Measurements from ENCODE around the gene RNF151.

The RNF151 gene

DNA sequence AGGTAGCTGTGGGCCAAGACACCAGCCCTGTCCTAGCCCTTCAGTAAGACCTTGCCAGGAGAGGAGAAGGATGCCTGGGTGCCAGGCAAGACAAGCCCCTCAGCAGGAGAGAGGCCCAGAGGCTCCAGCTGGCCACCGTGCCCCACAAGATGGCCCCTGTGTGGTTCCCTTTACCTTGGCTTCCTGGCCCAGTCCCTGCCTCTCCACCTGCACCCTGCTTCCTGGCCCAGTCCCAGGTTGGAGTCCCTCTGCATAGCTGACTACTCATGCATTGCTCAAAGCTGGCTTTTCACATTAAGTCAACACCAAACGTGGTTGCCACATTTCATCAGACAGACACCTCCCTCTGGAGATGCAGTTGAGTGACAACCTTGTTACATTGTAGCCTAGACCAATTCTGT lies 27.1 kb downstream of the RNF151 start:
- DNase-seq = no peak

DNA sequence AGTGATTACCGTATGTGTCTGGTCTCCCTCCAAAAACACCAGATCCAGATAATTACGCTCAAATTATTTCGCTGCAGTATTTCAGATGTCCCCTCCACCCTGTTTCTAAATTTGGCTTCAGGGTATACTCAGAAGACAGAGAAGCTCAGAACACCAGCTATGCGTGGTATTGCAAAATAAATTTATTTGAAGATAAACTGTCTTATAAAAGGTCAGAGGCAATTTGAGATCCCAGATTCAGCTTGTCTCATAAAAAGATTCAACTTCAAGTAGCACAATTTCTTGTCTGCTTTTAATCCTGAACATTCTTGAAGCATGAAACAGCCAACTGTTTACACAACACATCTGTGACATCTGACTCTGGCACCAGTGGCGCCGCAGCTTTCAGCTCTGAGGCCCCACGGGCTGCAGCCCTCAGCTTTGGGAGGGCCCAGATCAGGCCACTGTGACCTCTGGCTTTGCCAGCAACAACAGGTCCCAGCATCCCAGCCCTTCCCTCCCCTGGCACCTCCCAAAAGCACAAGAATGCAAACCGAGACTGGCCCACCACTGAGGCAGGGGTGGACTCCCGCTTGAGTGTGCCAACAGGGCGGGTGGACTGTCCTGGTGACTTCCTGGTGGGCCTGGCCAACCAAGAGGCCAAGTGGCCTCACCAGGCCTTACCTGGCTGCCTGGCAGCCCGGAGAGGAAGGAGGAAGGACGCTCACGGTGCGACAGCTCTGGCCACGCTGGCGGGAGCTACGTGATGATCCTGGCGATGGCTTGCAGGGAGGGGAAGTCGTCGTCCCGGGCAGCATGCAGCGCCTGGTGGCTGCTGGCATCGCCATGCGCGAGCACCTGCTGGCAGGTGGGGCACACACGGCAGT lies 31.1 kb downstream of the RNF151 start:
- DNase-seq = no peak

DNA sequence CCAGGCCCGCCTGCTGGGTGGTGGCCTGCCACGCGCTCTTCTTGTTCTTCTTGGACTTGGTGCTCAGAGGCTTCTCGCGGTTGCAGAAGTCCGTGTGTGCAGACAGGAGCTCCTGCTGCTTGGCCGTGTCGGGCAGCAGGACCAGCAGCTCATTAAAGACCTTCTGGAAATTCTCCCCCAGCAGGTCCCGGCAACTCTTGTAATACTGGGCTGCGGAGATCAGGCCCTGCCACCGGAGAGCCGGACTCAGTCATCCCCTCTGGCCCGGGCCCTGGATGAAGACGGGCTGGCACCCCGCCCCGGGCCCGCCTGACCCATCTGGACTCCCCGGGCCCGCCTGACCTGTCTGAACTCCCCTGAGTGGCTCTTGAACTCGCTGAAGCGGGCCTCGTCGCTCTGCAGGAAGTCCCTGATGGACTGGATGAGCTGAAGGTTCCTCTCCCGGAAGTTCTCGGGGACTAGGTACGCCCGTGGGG lies 31.7 kb downstream of the RNF151 start:
- DNase-seq = no peak

DNA sequence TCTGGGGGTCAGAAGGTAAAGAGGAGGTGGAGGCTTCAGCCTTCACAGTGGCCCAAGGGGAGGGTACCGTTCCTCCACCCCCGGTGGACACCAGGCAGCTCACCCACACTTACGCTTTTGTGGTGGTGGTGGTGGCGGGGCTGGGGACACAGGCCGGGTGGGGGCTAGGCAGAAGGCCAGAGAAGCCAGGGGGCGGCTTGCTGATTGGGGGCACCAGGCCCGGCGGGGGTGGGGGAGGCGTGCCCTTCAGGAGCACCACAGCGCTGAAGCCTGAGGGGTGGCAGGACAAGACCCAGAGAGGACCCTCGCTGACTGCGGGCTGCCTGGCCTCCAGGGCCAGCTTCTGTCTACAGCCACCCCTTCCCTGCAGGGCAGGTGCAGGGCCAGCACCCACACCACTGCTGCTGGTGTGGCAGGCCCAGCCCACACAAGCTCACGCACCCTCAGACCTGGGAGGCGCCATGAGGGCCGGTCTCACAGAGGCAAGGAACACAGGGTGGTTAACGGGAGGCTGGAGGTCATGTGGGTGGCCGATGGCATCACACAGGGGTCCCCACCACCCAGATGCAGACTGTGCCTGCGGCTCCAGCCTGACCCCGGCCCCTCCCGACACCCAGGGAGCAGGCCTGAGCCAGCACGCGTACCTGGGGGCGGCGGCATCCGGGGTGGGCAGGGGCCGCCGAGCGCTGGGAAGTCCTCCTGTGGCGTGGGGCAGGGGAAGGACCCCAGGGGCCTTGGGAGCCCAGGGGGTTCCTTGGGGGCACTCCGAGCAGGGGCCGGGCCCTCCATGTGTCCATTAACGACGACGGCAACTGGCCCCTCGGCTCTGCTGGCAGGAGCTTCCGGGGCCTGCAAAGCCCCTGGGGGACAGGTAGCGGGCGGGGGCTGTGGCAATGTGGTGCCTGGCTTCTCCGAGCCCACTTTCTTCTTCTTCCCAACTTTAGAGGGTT lies 32.5 kb downstream of the RNF151 start:
- DNase-seq = no peak

DNA sequence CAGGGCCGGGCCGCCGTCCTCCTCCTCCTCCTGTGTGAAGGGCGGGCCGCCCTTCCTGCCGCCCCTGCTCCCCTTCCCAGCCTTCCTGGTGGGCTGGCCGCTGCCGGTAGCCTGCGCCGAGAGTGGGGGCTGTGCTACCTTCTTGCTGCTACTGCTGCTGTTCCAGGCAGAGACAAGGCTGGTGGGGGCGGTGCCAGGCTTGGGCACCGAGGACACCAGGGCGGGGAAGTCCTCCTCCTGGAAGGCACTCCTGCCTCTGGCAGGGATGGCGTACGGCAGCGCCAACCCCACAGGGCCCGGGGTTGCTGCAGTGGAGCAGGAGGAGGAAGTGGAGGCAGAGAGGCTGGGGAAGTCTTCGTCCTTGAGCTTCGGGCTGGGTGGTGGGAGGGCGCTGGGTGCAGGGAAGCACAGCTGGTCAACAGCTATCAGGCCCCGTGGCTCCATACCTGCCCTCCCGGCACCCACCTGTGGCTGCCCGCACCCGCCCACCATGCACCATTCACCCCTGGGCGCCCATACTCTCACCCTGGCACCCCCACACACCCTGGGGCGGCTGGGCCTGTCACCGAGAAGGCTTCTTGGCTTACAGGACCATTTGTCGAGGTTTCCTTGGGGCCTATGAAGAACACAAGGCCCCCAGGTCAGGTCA lies 33.3 kb downstream of the RNF151 start:
- DNase-seq = no peak

DNA sequence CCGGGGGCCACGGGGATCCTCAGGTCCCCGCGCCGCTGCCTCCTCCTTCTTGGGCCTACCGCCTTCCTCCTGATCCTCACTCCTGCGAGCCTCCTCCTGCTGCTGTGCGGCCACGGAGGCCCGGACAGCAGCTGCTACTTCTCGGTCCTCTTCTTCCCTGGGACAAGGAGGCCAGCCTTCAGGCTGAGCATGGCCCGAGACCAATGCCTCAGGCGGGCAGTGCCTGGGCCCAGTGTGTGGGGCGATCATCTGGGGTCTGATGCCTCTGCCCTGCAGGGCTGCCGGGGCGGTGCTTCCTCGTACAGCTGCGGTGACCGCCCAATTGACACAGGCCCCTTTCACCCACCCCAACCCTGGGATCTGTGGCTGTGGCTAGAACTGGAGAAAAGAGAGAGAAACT lies 34.4 kb downstream of the RNF151 start:
- no peak for DNase-seq

DNA sequence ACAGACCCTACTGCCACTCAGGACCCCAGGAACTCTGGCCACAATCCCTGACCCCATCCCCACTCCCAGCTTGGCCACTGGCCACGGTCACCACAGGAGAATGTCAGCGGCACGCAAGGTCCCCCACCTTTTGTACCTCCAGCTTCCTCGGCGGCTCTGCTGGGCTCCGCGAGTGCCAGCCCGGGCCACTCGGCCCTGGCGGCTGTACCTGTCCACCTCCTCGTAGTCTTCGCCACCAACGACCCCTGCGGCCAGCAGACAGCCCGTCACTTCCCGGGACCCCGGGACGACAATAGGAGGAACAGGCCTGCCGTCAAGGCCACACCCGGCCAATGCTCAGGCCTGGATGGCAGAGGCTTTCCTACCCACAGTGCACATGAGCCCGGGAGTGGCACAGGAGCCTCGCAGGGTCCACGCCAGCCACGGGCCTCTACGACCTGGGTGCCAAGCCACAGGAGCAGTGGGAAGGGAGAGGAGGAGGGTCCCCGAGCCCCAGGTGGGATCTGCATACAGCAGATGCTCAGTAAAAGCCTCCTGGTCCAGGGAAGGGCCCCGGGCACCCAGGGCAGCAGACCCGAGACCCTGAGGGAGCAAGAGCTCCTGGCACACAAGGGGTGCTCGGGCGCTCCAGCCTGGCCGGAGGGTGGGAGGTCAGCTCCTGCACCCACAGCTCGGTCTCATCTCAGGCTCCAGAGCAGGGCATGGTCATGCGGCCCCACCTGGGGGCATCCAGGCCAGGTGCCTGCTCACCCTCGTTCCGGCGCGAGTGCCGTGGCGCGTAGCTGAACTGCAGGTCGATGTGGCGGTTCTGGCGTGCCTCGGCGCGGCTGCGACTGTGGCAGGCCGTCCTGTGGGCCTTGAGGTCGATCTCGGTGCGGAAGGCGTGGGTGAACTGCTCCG lies 35.0 kb downstream of the RNF151 start:
- no peak for DNase-seq

DNA sequence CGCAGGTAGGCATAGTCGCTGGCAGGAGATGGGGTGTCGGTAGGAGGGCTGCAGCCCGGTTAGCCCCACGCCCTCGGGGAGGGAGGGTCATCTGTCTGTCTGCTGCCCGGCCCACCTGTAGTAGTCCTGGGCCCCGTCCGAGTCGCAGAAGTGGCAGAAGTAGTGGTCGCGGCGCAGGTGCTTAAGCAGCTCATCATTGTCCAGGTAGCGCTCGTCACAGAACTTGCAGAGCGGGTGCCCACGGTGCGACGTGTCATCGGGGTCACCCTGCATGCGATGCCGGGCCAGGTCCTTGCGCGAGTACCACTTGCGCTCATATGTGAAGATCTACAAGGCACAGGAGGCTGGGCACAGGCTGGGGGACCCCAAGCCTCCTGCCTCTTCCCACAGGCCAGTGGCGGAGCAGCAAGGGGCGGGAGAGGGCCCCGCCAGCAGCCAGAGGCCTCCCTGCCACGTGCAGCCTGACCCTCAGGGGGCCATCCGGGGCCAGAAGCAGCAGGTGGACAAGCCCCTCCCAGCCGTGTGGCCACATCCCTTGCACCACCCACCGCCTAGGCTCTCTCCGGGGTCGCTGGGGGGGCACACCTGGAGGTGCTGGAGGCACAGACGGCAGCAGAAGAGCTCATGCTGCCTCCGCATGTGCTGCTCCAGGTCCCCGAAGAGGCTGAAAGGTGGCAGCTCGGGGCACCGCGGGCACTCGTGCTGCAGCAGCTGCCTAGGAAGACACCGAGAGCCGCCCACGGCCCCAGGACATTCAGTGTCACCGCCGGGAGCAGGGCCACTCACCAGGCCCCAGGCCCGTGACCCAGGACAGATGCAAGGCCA lies 36.0 kb downstream of the RNF151 start:
- DNase-seq = no peak

DNA sequence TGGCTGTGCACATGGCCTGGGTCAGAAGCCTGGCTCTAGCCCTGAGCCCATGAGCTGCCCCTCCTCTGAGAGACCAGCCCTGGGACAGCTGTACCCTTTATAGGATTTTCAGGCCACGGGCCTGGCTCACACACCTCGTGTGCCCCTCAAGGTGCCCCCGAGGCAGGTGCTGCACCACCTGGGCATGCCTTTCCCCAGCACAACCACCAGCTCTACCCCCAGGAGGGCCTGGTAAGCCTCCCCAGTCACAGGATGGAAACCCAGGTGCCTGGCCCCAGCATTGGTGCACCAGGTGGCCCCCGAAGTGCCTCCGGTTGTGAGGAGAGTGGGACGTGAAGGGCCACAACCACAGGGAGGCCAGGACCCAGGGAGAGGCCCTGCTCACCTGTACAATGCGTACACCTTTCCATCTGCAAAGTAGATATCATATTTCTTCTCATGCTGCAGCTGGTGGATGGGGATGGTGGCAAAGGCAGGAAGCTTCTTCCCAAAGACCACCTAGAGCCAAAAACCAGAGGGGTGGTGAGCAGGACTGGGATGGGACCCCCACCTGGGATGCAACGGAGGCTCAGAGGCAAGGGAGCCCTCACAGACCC lies 36.7 kb downstream of the RNF151 start:
- DNase-seq = no peak

DNA sequence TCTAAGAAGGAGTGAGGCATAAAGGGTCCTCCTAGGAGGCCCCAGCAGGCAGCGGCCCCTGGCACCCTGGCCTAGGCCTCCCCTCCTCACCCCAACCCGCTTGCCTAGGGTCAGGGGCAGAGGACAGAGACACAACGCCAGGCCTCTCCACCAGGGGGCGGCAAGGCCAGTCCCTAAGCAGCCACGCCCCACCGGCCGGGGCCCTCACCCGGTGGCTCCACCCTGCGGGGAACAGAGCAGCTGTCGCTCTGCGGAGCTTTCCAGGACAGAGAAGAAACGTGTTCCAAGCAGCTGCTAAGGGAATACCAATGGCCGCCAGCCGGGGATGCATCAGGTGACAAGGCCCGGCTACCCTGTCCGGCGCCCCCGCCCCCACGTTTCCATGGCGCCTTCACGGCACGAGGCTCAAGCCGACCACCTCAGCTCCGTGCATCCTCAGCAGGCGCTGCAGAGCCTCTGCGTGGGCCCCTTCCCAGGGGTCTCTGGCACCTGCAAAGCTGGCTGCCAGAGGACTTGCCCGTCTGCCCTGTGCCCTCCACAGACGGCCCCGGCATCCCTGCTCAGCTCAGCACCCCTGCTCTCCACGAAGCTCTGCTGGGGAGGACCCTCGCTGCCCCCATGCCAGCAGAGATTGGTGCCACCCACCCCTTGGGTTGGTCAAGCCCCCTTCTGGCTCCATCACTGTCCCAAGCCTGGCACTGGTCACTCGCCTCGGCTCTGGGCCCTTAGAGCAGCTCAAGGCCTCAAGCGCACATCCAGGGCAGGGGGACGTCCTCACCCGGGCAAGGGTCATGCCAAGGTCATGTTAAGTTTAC lies 37.4 kb downstream of the RNF151 start:
- peak; percentile 86 to 87 for DNase-seq

DNA sequence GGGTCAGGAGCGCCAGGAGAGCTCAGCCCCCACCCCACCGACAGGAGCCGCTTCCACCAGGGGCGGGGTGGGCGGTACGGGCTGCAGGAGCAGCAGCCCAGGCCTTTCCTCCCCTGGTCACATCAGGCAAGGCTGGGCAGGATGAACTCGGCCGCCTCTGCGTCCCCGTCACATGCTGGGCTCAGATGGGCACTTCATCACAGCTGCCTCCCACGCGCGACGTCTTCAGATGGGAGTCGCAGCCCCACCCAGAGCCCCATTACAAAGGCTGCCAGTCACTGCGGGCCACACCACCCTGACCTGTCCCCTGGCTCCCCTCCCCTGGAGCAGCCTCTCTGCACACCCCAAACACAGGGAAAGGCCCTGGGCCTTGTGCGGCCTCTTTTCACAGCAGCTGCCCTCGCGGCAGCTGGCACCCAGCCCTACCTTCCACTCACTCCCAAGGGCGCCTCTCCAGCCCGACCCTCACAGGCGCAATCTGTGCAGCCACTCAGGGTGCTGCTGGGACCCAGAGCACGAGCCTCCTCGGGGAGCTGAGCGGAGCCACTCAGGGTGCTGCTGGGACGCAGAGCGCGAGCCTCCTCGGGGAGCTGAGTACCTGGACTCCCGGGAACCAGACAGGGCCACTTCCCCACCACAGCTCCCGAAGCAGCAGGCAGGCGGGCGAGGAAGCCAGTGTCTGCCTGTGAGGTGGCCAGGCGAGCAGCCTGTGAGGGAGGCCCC lies 38.3 kb downstream of the RNF151 start:
- DNase-seq = no peak

DNA sequence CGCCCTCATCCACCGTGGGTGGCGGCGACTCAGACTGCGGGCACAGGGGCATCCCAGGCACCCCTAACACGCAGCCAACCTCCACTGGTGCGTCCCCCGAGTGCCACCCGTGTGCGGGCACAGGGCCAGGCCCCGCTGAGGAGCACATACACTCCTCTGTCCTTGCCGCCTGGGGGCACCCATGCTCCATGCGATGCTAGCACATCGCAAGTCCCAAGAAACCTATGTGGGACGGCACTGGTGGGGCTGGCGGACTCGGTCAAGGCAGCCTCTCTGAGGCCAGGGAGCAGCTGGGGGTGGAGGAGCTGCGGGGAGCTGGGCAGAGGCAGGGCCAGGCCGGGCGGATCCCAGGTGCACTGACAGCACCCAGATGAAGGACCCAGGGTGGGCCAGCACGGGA lies 39.0 kb downstream of the RNF151 start:
- DNase-seq = no peak

DNA sequence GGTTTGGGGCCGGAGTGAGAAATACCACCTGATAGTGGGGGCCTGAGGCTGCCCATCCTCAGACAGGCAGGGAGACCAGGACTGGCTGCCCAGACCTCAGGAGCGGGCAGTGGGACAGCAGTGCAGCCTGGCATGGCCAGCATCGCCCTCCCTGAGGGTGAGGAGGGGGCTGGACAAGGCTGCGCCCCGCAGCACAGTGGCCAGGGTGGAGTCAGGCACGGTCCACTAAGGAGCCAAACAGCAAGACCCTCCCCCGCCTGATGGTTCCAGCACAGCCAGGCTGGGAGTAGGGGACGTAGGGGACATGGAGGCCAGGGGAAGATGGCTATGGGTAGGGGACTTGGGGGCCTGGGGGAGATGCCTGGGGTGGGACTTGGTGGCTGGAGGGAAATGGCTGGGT lies 39.7 kb downstream of the RNF151 start:
- DNase-seq = no peak

DNA sequence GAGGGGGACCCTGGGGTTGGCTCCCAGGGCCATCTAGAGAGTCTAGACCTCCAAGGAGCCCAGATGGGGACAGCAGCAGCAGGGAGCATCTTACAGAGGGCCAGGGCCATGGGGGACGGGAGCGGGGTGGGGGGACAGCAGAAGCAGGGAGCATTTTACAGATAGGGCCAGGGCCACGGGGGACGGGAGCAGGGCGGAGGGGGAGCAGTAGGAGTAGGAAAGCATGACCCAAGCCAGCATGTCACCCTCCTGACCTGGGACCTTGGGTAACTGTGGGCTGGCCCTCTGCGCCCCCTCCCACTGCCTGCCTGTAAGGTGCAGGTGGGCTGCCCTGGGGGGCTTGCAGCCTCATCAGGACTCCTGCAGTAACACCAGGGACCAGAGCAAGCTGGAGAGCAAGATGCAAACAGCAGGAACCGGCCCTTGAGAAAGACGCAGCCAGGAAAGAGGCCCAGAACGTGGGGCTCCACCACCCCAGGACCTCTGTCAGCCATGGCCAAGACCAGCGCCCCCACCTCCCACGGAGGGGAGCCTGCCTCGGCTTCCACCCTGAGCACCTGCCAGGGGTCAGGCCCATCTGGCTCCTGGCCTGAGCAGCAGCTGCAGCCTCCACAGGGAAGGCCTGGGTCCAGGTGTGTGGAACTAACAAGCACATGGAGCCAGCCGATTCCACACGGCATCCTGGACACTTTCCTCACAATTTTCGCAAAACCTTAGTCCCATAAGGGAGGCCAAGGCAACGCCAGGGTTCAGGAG lies 40.6 kb downstream of the RNF151 start:
- DNase-seq = no peak

DNA sequence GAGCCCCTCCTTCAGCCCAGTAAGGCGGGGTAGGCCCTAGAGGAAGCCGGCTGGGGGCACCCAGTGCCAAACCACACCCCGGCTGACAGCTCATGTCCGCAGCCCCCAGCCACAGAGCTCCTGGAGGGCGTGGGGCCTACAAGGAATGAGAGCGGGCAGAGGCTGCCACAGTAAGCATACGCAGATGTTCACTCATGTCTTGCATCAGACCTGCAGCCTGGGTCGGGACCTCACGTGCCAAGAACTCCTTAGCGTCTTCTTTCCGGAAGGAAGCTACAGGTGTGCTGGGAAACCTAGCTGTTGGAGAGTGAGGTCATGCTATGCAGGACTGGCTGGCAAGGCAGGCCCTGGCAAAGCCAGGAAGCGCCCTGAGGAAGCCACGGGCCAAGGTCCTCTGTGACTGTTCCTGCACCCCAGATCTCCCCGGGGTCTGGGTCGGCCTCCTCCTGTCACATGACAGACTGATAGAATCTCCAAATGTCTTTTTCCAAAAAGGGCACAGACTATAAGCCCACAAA lies 41.4 kb downstream of the RNF151 start:
- DNase-seq = peak in 1 of 2 donors; percentile 23

DNA sequence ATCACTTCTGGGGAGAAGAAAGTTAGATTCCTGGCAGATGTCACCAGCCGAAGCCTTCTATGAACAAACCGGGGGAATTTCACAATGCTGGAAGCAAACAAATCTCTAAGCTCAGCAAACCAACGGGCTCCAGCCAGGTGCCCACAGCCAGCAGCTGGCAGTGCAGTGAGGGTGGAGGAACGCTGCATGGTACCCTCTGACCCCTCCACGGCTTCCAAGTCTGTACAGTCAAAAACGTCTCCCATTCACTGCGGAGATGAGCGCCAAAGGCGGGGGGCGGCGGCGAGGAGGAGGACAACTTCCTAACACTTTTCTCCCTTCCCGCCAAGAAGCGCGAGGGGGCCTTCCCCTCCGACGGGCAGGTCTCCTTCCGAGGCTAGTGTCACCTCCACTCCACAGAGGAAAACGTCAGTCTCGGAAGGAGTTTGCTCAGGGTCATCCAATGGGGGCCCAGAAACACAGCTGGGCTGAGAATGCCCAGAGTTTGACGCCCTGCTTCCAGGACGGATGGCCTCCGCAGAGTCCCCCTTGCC lies 42.0 kb downstream of the RNF151 start:
- DNase-seq = peak in 1 of 2 donors; percentile 27

DNA sequence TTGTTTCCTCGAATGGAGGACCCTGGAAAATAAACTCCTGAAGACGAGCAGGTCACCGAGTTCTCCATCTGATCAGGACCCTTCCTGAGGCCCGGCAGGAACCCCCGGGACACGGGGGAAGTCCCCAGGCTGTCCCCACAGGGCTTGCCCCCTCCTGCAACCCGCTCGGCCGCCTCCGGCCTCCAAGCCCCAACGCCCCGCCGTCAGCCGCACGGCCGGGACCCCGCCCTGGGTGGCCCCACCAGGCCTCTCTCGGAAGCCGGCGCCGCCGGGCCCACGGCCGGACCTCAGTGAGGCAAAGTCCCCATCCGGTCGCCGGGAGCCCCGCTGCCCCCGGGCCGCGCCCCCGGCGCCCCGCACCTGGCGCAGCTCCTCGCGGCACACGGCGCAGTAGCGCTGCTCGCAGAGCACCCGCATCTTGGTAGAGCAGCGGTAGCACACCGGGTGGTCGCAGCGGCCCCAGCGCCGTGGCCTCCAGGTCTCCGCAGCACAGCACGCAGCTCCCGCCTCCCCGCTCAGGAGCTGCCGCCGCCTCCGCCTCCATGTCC lies 42.6 kb downstream of the RNF151 start:
- no peak for DNase-seq
